HG03460 (cell line): ENCODE data around the gene ACBD6.

Experiments used
- ATAC-seq: cut with Tn5 transposase; IDR thresholded peaks from one replicate; pipeline ENCODE4 v1.9.1; 2021; ENCODE audit not compliant: unreplicated experiment

The ACBD6 gene

GRCh38 chr1:180527101-180527669 is 24.8 kb upstream of the ACBD6 start:
- no peak for ATAC-seq

GRCh38 chr1:180525715-180526039 is 23.3 kb upstream of the ACBD6 start:
- no peak for ATAC-seq

GRCh38 chr1:180524915-180525714 is 22.7 kb upstream of the ACBD6 start:
- no peak for ATAC-seq

- no peak for ATAC-seq
These were observed 22.0 kb upstream of the ACBD6 start for GRCh38 chr1:180524160-180524914.

GRCh38 chr1:180522213-180522515 is 19.8 kb upstream of the ACBD6 start:
- ATAC-seq = no peak

GRCh38 chr1:180521474-180522212 is 19.3 kb upstream of the ACBD6 start:
- ATAC-seq = no peak

- no peak for ATAC-seq
These were observed 17.5 kb upstream of the ACBD6 start for GRCh38 chr1:180519846-180520245.

- ATAC-seq = peak; percentile 86
These were observed 13.5 kb upstream of the ACBD6 start for GRCh38 chr1:180515857-180516388.

GRCh38 chr1:180515364-180515763 is 13.0 kb upstream of the ACBD6 start:
- no peak for ATAC-seq

- no peak for ATAC-seq
These were observed 11.2 kb upstream of the ACBD6 start for GRCh38 chr1:180513531-180513930.

- ATAC-seq = no peak
These were observed 8.5 kb upstream of the ACBD6 start for GRCh38 chr1:180510882-180511281.

- no peak for ATAC-seq
These were observed 6.3 kb upstream of the ACBD6 start for GRCh38 chr1:180508725-180509097.

GRCh38 chr1:180507795-180508724 is 5.7 kb upstream of the ACBD6 start:
- no peak for ATAC-seq

GRCh38 chr1:180505732-180506335 is 3.5 kb upstream of the ACBD6 start:
- ATAC-seq = no peak

- ATAC-seq = no peak
These were observed 1.8 kb upstream of the ACBD6 start for GRCh38 chr1:180504186-180504585.

GRCh38 chr1:180503280-180503862 is 994 bp upstream of the ACBD6 start:
- ATAC-seq = no peak

GRCh38 chr1:180501865-180502360 is 464 bp downstream of the ACBD6 start:
- peak; percentile 37 for ATAC-seq

GRCh38 chr1:180500689-180501088 is 1.7 kb downstream of the ACBD6 start:
- ATAC-seq = no peak

GRCh38 chr1:180498594-180498993 is 3.8 kb downstream of the ACBD6 start:
- ATAC-seq = no peak
